ENCODE results near the gene ADGRE2.
A peak's percentile ranks its signal among the peaks of the same experiment; 100 is the strongest.
"Not testable (repeated sequence)": the region's sequence is repeated elsewhere in the genome, so short reads cannot be mapped to it uniquely, and the experiment has no call there.

ADGRE2 gene

DNA sequence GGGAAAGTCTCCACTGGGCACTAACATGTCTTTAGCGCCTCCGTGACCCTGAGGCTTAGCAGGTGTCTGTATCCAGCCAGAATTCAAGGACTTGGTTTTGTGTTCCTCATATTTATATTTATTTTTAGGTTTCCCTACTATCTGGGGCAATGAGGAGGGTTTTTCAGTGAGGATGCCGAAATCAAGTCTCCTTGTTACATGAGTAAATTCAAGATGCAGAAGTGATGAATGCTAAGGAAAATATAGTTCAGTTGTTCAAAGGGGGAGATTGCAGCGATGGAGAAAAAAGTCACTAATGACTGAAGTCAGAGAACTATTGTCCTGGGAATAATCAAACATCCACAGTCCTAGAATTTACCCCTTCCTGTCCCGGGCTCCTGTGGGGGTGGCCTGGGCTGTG lies 791 bp upstream of the ADGRE2 start:
- DNase-seq (ENCODE audit: low spot score): no peak

DNA sequence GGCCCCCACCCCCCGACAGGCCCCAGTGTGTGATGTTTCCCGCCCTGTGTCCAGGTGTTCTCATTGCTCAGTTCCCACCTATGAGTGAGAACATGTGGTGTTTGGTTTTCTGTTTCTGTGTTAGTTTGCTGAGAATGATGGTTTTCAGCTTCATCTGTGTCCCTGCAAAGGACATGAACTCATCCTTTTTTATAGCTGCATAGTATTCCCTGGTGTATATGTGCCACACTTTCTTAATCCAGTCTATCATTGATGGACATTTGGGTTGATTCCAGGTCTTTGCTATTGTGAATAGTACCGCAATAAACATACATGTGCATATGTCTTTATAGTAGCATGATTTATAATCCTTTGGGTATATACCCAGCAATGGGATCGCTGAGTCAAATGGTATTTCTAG lies 715 bp downstream of the ADGRE2 start:
- DNase-seq (ENCODE audit: low spot score): not testable (repeated sequence)

DNA sequence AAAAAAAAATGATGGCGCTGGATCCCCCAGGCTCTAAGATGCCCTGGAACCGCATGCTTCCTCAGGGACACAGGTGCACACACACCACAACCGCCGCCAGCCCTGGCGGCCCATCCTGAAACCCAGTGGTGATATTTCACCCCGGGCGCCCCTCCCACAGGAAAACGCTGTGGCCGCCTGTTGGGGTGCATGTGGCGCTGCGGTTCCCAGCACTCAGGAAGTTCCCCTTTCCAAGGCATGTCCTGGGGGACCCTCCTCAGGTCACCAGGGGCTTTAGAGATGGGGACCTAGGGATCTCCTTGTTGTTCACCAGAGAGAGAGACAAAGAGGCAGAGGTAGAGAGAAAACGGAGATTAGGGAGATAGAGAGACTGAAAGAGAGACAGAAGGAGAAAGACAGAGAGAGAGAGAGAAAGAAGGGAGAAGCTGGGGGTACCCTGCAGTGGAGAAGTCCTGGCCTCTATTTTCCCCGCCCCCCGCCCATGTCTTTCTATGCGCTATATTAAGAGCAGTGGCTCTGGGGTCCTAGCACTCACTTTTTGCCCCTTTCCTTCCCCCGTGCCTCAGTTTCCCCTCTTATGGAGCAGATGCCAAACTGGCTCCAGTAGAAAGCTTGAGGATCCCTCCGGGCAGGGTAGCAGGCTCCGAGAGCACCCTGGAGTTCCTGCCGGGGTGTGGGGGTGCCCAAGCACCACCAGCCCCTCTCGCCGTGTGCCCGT lies 2.3 kb downstream of the ADGRE2 start:
- peak; percentile 26 for DNase-seq (ENCODE audit: low spot score)

DNA sequence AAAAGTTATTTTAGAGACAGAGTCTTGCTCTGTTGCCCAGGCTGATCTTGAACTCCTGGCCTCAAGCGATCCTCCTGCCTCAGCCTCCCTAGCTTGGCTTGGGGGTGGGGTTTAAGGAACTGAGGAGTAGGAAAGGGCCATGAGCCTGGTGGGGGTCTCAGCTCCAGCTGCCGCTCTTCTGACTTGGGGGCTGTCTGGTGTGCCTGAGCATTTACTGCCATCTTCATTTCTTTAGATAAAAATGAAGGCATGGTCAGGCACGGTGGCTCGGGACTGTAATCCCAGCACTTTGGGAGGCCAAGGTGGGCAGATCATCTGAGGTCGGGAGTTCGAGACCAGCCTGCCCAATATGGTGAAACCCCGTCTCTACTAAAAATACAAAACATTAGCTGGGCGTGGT lies 3.0 kb downstream of the ADGRE2 start:
- not testable (repeated sequence) for DNase-seq (ENCODE audit: low spot score)

DNA sequence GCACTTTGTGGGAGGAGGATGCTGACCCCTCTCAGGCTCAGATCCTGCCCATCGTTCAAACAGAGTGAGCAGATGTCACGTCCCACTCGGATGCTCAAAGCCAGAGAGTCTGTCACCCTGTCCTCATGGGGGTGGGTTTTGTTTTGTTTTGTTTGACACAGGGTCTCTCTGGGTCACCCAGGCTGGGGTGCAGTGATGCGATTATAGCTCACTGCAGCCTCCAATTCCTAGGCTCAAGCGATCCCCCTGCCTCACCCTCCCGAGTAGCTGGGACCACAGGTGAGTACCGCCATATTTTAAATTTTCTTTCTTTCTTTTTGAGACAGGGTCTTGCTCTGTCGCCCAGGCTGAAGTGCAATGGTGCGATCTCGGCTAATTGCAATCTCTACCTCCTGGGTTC lies 4.0 kb downstream of the ADGRE2 start:
- DNase-seq (ENCODE audit: low spot score): no peak

- not testable (repeated sequence) for DNase-seq (ENCODE audit: low spot score)
Observed at GRCh38 chr19:14773722-14774121, 4.6 kb downstream of the ADGRE2 start.

- DNase-seq (ENCODE audit: low spot score): no peak
Observed at GRCh38 chr19:14772995-14773394, 5.4 kb downstream of the ADGRE2 start.

DNA sequence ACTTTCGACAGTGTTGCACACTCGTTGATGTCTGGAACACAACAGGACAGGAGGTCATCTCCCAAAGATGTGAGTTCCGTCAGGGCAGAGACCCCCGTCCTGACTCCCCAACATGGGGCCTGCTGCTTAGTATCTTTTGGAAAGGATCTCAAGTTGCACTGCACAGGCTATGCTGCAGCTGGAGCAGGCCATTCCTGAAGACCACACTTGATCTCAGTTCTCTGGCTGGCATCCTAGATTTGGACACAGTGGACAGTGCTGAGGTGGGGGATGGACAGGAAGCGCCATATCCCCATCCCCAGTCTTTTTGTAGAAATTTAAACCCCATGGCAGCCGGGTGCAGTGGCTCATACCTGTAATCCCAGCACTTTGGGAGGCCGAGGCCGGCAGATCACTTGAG lies 5.9 kb downstream of the ADGRE2 start:
- DNase-seq (ENCODE audit: low spot score): no peak

DNA sequence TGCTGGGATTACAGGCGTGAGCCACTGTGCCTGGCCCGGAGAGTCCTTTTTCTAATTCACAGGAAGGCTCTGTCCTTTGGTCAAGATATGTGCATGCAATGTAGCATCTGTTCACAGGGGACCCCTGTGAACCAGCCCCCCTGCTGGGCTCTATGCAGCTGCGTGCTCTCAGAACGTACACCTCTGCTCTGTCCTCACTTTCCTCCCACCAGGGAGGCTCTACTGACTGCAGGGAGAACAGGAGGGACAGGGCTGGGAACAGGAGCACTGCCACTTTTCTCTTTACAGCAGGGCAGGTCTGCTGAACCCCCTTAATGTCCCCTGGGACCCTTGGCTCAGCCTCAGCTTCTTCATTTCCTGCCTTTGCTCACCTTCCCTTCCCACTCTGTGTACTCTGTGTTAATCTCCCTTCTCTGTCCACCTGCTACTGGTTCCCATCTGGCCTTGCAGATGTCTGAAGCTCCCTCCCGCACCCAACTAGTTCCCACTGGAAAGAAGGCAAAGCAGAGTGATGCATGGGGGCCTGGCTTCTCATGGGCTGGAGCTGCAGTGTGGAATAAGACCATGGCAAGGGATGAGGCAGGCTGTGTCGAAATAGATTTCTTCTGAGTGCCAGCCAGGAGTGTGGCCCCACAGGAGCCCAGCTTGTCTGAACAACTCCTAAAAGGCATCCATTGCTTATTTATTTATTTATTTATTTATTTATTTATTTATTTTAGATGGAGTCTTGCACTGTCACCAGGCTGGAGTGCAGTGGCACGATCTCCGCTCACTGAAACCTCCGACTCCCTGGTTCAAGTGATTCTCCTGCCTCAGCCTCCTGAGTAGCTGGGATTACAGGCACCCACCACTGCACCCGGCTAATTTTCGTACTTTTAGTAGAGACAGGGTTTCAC lies 7.2 kb downstream of the ADGRE2 start:
- DNase-seq (ENCODE audit: low spot score): no peak

GRCh38 chr19:14770136-14770535 lies 8.2 kb downstream of the ADGRE2 start:
- no peak for DNase-seq (ENCODE audit: low spot score)

DNA sequence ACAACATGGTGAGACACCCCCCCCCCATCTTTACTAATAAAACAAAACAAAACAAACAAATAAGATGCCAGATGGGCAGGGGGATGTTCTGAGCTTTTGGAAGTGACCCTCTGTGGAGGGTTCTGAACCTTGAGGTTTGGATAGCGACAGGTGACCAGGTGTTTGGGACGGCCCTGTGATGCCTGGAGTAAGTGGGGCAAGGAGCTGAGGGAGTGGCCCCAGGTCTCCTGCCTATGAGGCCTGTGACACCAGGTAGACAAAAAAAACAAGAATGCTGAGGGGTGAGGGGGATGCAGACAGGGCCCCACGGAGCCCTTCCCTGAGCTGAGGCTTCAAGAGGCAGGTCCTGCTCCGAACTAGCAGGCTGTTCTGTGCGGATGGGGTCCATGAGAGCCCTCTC lies 9.2 kb downstream of the ADGRE2 start:
- DNase-seq (ENCODE audit: low spot score): no peak

- DNase-seq (ENCODE audit: low spot score): no peak
Observed at GRCh38 chr19:14768001-14768400, 10.4 kb downstream of the ADGRE2 start.

DNA sequence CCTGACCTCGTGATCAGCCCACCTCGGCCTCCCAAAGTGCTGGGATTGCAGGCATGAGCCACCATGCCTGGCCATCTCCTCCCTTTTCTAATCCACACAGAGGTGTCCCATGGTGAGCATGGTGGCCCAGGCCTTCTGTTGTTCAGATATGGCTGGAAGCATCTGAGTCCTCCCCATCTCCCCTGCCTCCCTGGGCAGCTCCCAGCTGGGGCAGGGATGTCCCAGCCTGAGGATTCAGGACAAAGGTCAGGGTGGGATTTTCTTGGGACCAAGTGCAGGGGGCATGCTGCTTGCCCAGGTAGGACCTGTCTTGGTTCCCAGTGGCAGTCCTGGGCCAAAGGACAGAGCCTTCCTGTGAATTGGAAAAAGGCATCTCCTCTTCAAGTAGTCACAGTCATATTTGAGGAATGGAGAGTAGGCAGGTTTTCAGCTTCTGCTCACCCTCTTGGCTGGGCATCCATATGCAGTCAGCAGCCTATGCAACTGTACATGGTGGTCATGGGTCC lies 10.8 kb downstream of the ADGRE2 start:
- no peak for DNase-seq (ENCODE audit: low spot score)

DNA sequence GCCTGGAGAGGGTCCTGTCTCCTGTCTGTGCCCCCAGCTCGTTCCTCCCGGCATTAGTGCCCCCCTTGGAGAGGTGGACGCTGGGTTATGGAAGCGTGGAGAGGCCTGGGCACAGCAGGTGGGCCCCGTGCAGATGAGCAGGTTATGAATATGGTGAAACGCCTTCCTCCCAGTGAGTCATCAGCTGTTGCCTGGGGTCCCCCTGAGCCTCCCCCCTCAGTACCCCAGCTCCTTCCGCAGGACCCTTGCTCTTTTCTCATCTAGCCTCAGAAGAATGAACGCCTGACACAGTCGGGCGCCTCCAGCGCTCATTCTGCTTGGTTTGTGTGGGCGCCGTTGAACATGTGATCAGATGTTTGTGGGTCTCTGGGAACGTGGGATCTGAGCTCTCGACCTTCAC lies 12.5 kb downstream of the ADGRE2 start:
- not testable (repeated sequence) for DNase-seq (ENCODE audit: low spot score)

GRCh38 chr19:14765403-14765802 lies 13.0 kb downstream of the ADGRE2 start:
- DNase-seq (ENCODE audit: low spot score): not testable (repeated sequence)

- DNase-seq (ENCODE audit: low spot score): no peak
Observed at GRCh38 chr19:14764401-14764800, 14.0 kb downstream of the ADGRE2 start.

GRCh38 chr19:14763497-14764145 lies 14.7 kb downstream of the ADGRE2 start:
- DNase-seq (ENCODE audit: low spot score): no peak

DNA sequence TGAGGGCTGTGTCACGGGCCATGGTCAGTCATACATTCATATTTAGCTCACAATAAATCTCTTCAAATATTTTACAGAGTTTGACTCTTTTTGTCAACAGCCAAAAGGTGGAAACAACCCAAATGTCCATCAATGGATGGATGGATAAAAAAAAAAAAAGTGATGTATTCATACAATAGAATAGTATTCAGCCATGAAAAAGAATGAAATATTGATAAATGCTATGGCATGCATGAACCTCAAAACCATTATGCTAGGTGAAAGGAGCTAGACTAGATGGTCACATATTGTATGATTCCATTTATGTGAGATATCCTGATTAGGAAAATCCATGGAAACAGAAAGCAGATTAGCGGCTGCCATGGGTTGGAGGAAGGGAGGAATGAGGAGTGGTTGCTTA lies 16.2 kb downstream of the ADGRE2 start:
- no peak for DNase-seq (ENCODE audit: low spot score)

- DNase-seq (ENCODE audit: low spot score): no peak
Observed at GRCh38 chr19:14761607-14762006, 16.8 kb downstream of the ADGRE2 start.

DNA sequence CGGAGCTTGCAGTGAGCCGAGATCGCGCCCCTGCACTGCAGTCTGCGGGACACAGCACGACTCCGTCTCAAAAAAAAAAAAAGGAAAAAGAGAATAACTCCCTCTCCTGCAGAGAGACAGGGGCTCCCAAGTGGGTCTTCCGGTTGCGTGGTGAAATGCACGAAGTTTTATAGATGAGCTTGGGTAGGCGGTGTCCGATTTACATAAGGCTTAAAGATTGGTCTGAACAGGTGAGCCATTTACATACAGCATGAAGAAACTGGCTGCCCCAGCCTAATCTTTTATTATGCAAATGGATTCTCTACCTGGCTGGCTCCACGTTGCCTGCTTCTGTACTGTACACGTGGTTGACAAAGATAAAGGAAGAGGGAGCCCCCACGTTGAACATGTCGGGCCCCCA lies 19.5 kb downstream of the ADGRE2 start:
- no peak for DNase-seq (ENCODE audit: low spot score)

DNA sequence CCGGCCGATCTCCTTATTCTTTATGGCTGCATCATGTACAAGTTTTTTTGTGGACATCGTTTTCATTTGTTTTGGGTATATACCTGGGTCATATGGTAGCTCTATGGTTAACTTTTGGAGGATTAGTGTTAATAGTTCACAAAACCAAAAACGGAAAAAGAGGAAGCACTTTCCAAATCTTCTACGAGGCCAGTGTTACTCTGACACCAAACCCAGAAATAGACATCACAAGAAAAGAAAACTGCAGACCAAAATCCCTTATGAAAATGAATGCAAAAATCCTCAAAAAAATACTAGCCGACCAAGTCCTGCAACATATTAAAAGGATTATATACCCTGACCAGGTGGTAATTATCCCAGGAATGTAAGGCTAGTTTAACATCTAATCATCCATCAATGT lies 29.8 kb downstream of the ADGRE2 start:
- DNase-seq (ENCODE audit: low spot score): no peak

DNA sequence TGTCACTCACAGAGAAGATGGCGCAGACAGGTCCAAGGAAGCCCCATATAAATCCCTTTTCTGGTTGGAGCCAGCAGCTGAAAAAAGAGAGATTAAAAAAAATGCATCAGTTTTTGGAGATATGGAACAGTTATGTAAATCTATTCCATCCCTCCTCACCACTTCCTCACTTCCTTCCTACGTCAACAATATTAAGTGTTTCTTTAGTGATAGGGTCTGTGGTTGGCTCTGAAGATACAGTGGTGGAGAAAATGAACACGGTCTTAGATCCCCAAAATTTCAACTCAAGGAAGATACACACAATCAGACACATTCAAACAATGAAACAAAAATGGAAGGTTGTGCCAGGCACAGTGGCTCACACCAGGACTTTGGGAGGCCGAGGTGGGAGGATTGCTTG lies 31.5 kb downstream of the ADGRE2 start:
- DNase-seq (ENCODE audit: low spot score): no peak

GRCh38 chr19:14735915-14736314 lies 42.4 kb downstream of the ADGRE2 start:
- DNase-seq (ENCODE audit: low spot score): no peak
